Glomerular visceral epithelial cell (primary cell): ENCODE results near the gene HM13.
"Not testable (repeated sequence)": the region's sequence is repeated elsewhere in the genome, so short reads cannot be mapped to it uniquely, and the experiment has no call there.

ENCODE experiments used
- DNase-seq: peaks from one replicate; pipeline ENCODE4 v3.0.0-alpha.2; 2016; ENCODE audit errors: extremely low spot score

Gene HM13

DNA sequence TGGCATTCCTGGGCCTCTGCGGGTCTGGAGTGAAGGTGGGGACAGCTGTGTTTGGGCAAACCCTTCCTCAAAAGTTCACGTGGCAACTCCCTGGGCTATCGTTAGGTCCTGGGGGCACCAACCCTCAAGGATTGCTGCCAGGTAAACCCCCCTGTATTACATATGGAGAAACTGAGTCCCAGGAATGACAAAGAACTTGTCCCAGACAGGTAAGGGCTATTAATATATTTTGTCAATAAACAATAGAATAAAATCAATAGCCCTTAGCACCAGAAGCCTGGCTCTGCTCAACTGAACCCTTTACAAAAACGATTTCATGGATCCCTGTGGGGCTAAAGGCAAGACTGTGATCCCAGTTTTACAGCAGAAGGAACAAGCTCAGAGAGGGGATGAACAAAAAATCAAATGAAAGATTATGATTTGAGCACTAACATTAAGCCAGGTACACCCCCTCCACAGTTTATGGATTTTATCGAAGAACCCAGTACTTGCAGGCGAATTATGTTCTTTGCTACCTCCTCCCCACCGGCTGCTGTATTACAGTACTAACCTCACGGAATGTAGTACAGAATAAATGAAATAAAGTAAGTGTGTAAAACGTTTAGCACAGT is 93.5 kb downstream of the HM13 start:
- no peak for DNase-seq

- DNase-seq, result peak; percentile 93
Observed at GRCh38 chr20:31608251-31608945, 94.2 kb downstream of the HM13 start.

- DNase-seq, result not testable (repeated sequence)
Observed at GRCh38 chr20:31612271-31612640, 98.0 kb downstream of the HM13 start.

- no peak for DNase-seq
Observed at GRCh38 chr20:31615416-31615815, 101.2 kb downstream of the HM13 start.

- DNase-seq, result no peak
Observed at GRCh38 chr20:31617432-31618104, 103.3 kb downstream of the HM13 start.
